ENCODE results near the gene GSTT4. TPM values are rescaled to one million over a fixed set of nuclear protein-coding genes. Genes with fewer than 3 reads are reported as not detected.
A peak's percentile ranks its signal among the peaks of the same experiment; 100 is the strongest.
"Not testable (repeated sequence)": the region's sequence is repeated elsewhere in the genome, so short reads cannot be mapped to it uniquely, and the experiment has no call there.

Gene GSTT4
- total and polyA plus RNA-seq, 2 experiments from 2014 or later: not detected

DNA sequence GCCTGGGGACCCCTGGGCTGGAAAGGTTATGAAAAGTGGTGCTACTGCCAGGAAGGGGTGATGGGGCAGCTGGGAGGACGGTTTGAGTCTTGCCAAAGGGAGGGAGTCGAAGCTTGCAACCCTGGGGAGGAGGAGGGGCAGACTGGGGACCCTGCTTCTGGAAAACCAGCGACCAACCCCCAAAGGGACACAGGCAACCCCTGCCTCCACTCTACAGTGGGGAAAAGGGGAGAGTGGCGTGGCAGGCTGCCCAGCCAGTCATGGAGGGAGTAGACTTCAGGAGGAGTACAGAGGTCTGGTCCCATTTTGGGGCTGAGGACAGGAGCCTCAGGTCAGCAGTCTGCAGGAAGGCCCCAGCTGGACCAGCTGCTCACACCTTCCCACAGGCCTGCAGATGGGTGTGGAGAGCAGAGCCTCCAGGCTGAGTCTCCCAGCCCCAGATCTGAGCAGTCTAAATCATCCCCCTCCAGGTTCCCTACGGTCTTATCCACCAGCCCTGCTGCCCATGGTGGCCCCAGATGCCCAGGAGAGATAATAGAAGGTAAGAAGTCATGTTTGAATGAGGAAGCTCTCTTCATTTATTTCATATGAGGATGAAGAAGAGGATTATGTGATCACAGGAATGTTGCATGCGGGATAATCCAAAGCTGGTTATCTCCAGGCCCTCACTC, 34.3 kb downstream of the GSTT4 start:
- no peaks in the 10 kb centered on the region for H3K36me3 ChIP-seq (replicated peaks; ENCODE audit: insufficient read depth, low read depth)
- no peak for TF ChIP-seq EZH2 (IDR thresholded peaks at IDR 0.05; ENCODE audit: borderline replicate concordance)
- TF ChIP-seq, protein P1, sequence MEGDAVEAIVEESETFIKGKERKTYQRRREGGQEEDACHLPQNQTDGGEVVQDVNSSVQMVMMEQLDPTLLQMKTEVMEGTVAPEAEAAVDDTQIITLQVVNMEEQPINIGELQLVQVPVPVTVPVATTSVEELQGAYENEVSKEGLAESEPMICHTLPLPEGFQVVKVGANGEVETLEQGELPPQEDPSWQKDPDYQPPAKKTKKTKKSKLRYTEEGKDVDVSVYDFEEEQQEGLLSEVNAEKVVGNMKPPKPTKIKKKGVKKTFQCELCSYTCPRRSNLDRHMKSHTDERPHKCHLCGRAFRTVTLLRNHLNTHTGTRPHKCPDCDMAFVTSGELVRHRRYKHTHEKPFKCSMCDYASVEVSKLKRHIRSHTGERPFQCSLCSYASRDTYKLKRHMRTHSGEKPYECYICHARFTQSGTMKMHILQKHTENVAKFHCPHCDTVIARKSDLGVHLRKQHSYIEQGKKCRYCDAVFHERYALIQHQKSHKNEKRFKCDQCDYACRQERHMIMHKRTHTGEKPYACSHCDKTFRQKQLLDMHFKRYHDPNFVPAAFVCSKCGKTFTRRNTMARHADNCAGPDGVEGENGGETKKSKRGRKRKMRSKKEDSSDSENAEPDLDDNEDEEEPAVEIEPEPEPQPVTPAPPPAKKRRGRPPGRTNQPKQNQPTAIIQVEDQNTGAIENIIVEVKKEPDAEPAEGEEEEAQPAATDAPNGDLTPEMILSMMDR (IDR thresholded peaks at IDR 0.05; ENCODE audit: poor library complexity): no peak
- peak; percentile 2 for DNase-seq (ENCODE audit: low spot score)
- no peak overlapping the region for H3K4me3 ChIP-seq
- no peaks in the 10 kb centered on the region for H3K9me3 ChIP-seq (ENCODE audit: low read depth)
- no peaks in the 10 kb centered on the region for H3K27me3 ChIP-seq
- no peaks in the 10 kb centered on the region for H3K9me2 ChIP-seq (replicated peaks; ENCODE audit: insufficient read depth)
- H3K27ac ChIP-seq: no peak overlapping the region
- peaks cover 3% of the 10 kb centered on the region for H4K20me1 ChIP-seq (ENCODE audit: insufficient read depth, poor library complexity, severe bottlenecking)
- H3K79me2 ChIP-seq: no peaks in the 10 kb centered on the region
- WGBS (ENCODE audit: low lambda C conversion rate, missing lambda C conversion rate): 92% methylated on average over 6 of the region's 6 CpGs
- no peak overlapping the region for H3K4me2 ChIP-seq
- no peaks in the 10 kb centered on the region for H3K4me1 ChIP-seq (ENCODE audit: insufficient read depth)
- no peak overlapping the region for H2AFZ ChIP-seq

DNA sequence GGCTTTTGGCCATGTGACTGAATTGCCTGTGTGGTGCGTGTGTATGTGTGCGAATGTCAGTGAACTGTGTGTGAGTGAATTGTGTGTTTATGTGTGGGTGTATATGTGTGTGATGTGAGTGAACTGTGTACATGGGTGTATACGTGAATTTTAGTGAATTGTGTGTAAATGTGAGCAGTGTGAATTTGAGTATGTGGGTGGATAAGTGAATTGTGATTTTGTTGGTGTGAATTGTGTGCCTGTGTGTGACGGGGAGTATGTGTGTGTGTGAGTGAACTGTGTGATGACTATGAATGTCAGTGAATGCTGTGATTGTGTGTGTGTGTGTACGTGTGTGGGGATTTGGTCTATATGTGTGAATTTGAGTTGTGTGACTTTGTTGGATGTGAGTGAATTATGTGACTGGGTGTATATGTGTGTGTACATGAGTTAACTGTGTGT, 35.0 kb downstream of the GSTT4 start:
- Histone ChIP-seq H4K20me1 (ENCODE audit: insufficient read depth, poor library complexity, severe bottlenecking) (peaks cover 3% of the 10 kb centered on the region), H2AFZ (no peak overlapping the region), H3K9me2 (replicated peaks; ENCODE audit: insufficient read depth) (no peaks in the 10 kb centered on the region), H3K4me3 (no peak overlapping the region), H3K4me1 (ENCODE audit: insufficient read depth) (no peaks in the 10 kb centered on the region), H3K4me2 (no peak overlapping the region), H3K27me3 (no peaks in the 10 kb centered on the region), H3K9me3 (ENCODE audit: low read depth) (no peaks in the 10 kb centered on the region), H3K27ac (no peak overlapping the region), H3K36me3 (replicated peaks; ENCODE audit: insufficient read depth, low read depth) (no peaks in the 10 kb centered on the region), H3K79me2 (no peaks in the 10 kb centered on the region)
- DNase-seq (ENCODE audit: low spot score): no peak
- WGBS (ENCODE audit: low lambda C conversion rate, missing lambda C conversion rate): 98% methylated on average over 5 of the region's 5 CpGs
- TF ChIP-seq EZH2 (IDR thresholded peaks at IDR 0.05; ENCODE audit: borderline replicate concordance): no peak
- TF ChIP-seq, protein P1 (IDR thresholded peaks at IDR 0.05; ENCODE audit: poor library complexity): no peak
- TF ChIP-seq EZH2phosphoT487 (IDR thresholded peaks at IDR 0.05; ENCODE audit: low read depth, severe bottlenecking, unreplicated experiment): no peak

DNA sequence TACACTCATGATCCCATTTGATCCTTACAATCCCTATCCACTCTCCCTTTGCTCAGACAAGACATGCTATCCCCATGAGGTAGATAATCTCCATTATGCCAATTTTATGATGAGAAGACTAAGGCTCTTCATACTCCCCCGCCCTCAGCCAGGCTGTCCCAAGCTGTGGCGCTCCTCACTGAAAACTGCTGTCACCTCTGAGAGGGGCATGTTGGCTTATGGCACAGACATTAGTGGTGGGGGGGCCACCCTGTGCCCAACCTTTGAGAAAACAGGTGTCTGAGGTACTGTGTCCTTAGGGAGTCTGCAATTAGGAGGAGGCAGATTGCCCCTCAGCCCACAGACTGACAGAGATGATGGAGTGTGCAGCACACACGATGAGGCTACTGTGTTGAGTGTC, 36.2 kb downstream of the GSTT4 start:
- H2AFZ ChIP-seq: no peak overlapping the region
- H3K27me3 ChIP-seq: no peaks in the 10 kb centered on the region
- H3K4me2 ChIP-seq: no peak overlapping the region
- H3K79me2 ChIP-seq: no peaks in the 10 kb centered on the region
- no peaks in the 10 kb centered on the region for H3K9me2 ChIP-seq (replicated peaks; ENCODE audit: insufficient read depth)
- no peak for DNase-seq (ENCODE audit: low spot score)
- WGBS (ENCODE audit: low lambda C conversion rate, missing lambda C conversion rate): 95% methylated on average over 3 of the region's 3 CpGs
- TF ChIP-seq EZH2phosphoT487 (IDR thresholded peaks at IDR 0.05; ENCODE audit: low read depth, severe bottlenecking, unreplicated experiment) (no peak), EZH2 (IDR thresholded peaks at IDR 0.05; ENCODE audit: borderline replicate concordance) (no peak)
- TF ChIP-seq, protein P1 (IDR thresholded peaks at IDR 0.05; ENCODE audit: poor library complexity): no peak
- peaks cover 3% of the 10 kb centered on the region for H4K20me1 ChIP-seq (ENCODE audit: insufficient read depth, poor library complexity, severe bottlenecking)
- no peaks in the 10 kb centered on the region for H3K4me1 ChIP-seq (ENCODE audit: insufficient read depth)
- H3K4me3 ChIP-seq: no peak overlapping the region
- no peaks in the 10 kb centered on the region for H3K9me3 ChIP-seq (ENCODE audit: low read depth)
- no peak overlapping the region for H3K27ac ChIP-seq
- H3K36me3 ChIP-seq (replicated peaks; ENCODE audit: insufficient read depth, low read depth): no peaks in the 10 kb centered on the region

DNA sequence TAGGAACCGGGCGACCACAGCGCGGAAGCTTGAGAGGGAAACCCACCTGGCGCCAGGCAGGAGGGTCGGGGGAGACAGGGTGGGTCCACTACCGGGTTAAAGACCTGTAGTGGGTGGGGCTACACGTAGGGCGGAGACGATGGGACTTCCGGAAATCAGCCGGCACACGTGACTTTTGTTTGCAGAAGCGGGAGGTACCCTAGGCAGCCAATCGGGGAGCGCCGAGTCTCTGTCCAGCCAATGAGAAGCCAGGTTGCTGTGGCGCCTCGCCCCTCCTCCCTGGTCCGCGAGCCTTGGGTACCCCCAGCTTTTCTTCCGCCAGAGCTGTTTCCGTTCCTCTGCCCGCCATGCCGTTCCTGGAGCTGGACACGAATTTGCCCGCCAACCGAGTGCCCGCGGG, 38.7 kb downstream of the GSTT4 start, which contains the start of gene DDTL:
DDTL (plus strand) TSS at position 321 of the 400 bp plus-strand sequence; CDS start at position 348, 27 bp downstream.
- not testable (repeated sequence) for H3K79me2 ChIP-seq; H3K27me3 ChIP-seq; H3K4me2 ChIP-seq; DNase-seq (ENCODE audit: low spot score); H3K9me3 ChIP-seq (ENCODE audit: low read depth); H4K20me1 ChIP-seq (ENCODE audit: insufficient read depth, poor library complexity, severe bottlenecking); H3K9me2 ChIP-seq (replicated peaks; ENCODE audit: insufficient read depth); H3K4me3 ChIP-seq; H3K36me3 ChIP-seq (replicated peaks; ENCODE audit: insufficient read depth, low read depth); H3K4me1 ChIP-seq (ENCODE audit: insufficient read depth); H3K27ac ChIP-seq; H2AFZ ChIP-seq
- WGBS (ENCODE audit: low lambda C conversion rate, missing lambda C conversion rate): no CpG with 5 or more reads among the region's 30 CpGs

DNA sequence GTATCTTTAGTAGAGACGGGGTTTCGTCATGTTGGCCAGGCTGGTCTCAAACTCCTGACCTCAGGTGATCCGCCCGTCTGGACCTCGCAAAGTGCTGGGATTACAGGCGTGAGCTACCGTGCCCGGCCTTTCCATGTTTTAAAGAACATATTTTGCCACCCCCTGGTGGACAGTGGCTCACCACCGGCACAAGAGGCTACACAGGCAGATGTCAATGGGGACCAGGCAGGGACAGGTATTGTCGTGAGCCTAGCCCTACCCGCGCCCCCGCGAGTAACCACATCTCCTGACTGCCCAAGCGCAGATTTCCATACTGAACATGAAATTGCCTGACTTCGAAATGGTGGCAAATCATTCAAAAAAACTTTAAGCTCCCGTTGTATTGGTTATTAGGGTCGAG, 39.2 kb downstream of the GSTT4 start:
- H3K4me1 ChIP-seq (ENCODE audit: insufficient read depth); H3K27ac ChIP-seq; H3K27me3 ChIP-seq; H4K20me1 ChIP-seq (ENCODE audit: insufficient read depth, poor library complexity, severe bottlenecking); H3K4me2 ChIP-seq; DNase-seq (ENCODE audit: low spot score); H3K36me3 ChIP-seq (replicated peaks; ENCODE audit: insufficient read depth, low read depth); H3K4me3 ChIP-seq; H3K9me3 ChIP-seq (ENCODE audit: low read depth); H2AFZ ChIP-seq; H3K9me2 ChIP-seq (replicated peaks; ENCODE audit: insufficient read depth); H3K79me2 ChIP-seq: not testable (repeated sequence)
- no CpG with 5 or more reads among the region's 18 CpGs for WGBS (ENCODE audit: low lambda C conversion rate, missing lambda C conversion rate)

DNA sequence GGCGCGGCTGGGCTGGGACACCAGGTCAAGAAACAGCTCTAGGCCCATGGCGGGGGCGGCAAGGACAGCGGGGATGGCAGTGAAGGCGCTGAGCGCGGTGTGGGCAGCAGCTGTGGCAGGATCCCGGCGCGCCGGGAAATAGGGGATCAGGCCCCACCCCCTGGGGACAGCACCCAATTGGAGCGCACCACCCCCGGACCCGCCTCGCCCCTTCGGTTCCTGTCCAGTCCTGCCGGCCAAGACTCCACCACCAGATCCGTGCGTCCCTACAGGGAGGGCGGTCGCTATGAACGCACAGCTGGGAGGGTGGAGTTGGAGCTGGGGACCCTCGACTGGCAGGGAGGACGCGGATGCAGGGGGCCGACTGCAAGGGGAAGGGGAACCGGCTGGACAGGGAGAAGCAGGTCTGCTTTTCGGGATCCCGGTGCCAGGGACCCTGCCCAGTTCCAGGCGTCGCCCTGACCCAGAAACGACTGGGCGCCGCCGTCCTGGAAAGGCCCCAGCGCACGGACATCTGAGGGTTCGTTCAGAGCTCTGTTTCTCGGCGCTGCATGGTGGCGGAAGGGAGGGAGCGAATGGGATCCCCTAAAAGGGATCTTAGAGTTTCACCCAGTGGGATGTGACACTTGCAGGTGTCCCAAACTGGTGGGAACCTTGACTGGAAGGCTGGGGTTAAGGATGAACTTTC, 44.0 kb downstream of the GSTT4 start, which contains the start of gene GSTT2B:
GSTT2B (minus strand) TSS at position 112 of the 688 bp plus-strand sequence; CDS start at position 48, 64 bp downstream.
- not testable (repeated sequence) for H3K4me3 ChIP-seq; H3K4me1 ChIP-seq (ENCODE audit: insufficient read depth); H3K4me2 ChIP-seq; H3K9me2 ChIP-seq (replicated peaks; ENCODE audit: insufficient read depth); H3K27me3 ChIP-seq; H3K9me3 ChIP-seq (ENCODE audit: low read depth); DNase-seq (ENCODE audit: low spot score); H4K20me1 ChIP-seq (ENCODE audit: insufficient read depth, poor library complexity, severe bottlenecking); H2AFZ ChIP-seq; H3K27ac ChIP-seq; H3K79me2 ChIP-seq; H3K36me3 ChIP-seq (replicated peaks; ENCODE audit: insufficient read depth, low read depth)
- no CpG with 5 or more reads among the region's 43 CpGs for WGBS (ENCODE audit: low lambda C conversion rate, missing lambda C conversion rate)

Data from hepatocyte (in vitro differentiated cells).